Gastrocnemius medialis (tissue), 4 donors: Measurements from ENCODE around the gene FBLN2. TPM values are rescaled to one million over a fixed set of nuclear protein-coding genes. Genes with fewer than 3 reads are reported as not detected.
A peak's percentile ranks its signal among the peaks of the same experiment; 100 is the strongest.

Experiments
- ATAC-seq, 2 donors: fragments of 150-250 bp; one replicate each; pipeline ENCODE4 v1.9.1; 2016
- DNase-seq, 2 donors: peaks; one replicate each; pipeline ENCODE4 v3.0.0-alpha.2; 2019
- H3K27ac ChIP-seq, 4 donors: fragments of 200-600 bp; sonication (generic); 1 replicate in 1 of 4; 2 replicates in 3 of 4; pipeline ENCODE4 v1.5.1; 2016 to 2018; ENCODE audit warnings: mild to moderate bottlenecking in 2 of 4, moderate library complexity in 1 of 4
- H3K27me3 ChIP-seq, 3 donors: fragments of 200-600 bp; sonication (generic) in 2 of 3; 1 replicate in 1 of 3; 2 replicates in 2 of 3; pipeline versions ENCODE4 v1.5.1 to v1.6.0; 2016 to 2019; ENCODE audit warnings: mild to moderate bottlenecking in 1 of 3, moderate library complexity in 1 of 3
- H3K36me3 ChIP-seq, 2 donors: fragments of 200-600 bp; sonication (generic) in 1 of 2; one replicate each; pipeline ENCODE4 v1.5.1; 2017 to 2018
- H3K4me1 ChIP-seq, 2 donors: fragments of 200-600 bp; sonication (generic) in 1 of 2; one replicate each; pipeline ENCODE4 v1.5.1; 2016 to 2017; ENCODE audit warnings: mild to moderate bottlenecking in 2 of 2
- H3K4me3 ChIP-seq, 4 donors: fragments of 200-600 bp; sonication (generic) in 3 of 4; 1 replicate in 1 of 4; 2 replicates in 3 of 4; pipeline ENCODE4 v1.5.1; 2016 to 2019; ENCODE audit warnings: mild to moderate bottlenecking in 2 of 4
- H3K9me3 ChIP-seq, 3 donors: fragments of 200-600 bp; sonication (generic) in 2 of 3; 1 replicate in 1 of 3; 2 replicates in 2 of 3; pipeline ENCODE4 v1.5.1; 2016 to 2019
- POLR2A ChIP-seq, 2 donors: fragments of 450-650 bp; IDR thresholded peaks; one replicate each; pipeline ENCODE4 v1.6.1; 2017; ENCODE audit warnings: antibody characterized with exemption in 2 of 2, mild to moderate bottlenecking in 2 of 2, moderate library complexity in 2 of 2
- in situ Hi-C, 4 donors: fragments of 200-750 bp; cut with MboI; loops; one replicate each; pipeline versions ENCODE4 v1.15.0 to v1.8.0; 2017; ENCODE audit warnings: low sequenced_read_pairs in 4 of 4
- intact Hi-C: fragments of 100-400 bp; cut with DNase I; formaldehyde crosslinking; loops from one replicate; pipeline ENCODE4 v1.15.1; 2023; ENCODE audit warnings: low total_unique reads
- total RNA-seq, 4 donors: library from RNA; depleted of rRNA; stranded (reverse); fragments of >200 nt; gene quantifications; one replicate each; pipeline versions ENCODE4 v1.1.0 to v1.2.3, GENCODE V29; 2016
- TF ChIP-seq, protein P1 (sequence below), 5 experiments: fragments of 450-650 bp in 3 of 5; fragments of 200-600 bp in 2 of 5; sonication (generic) in 2 of 5; IDR thresholded peaks in 4 of 5; conservative IDR thresholded peaks in 1 of 5; 1 replicate in 4 of 5; 2 replicates in 1 of 5; pipeline ENCODE4 v1.5.1; 2016 to 2019; ENCODE audit warnings: antibody characterized with exemption in 5 of 5, mild to moderate bottlenecking in 3 of 5, moderate library complexity in 3 of 5

FBLN2 gene
- total RNA-seq, 4 donors from 2014 or later, result 28.9 to 45.7 (median 34.0) TPM

DNA sequence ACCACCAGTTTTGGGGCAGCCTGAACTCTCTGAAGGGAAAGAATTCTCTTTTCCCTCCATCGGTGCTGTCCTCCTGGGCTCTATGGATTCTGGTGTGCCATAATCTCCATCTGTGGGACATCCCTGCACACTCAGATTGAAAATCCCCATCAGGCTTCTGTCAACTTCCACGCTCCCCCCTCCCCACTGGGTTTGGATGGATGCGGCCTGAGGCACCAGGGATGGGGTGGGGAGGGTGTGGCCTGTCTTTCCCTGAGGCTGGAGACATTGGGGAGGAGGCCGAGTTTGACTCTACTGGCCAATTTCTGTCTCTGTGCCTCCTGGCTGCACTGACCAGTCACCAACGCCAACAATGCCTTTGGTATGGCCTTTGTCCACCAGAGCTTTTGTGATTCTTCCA, 16.3 kb upstream of the FBLN2 start:
- peak in 1 of 2 donors; percentile 27 for ATAC-seq
- peak overlapping the region; percentile 39 to 57 (median 50) for H3K27ac ChIP-seq
- H3K9me3 ChIP-seq, result no peaks in the 10 kb centered on the region
- DNase-seq, result no peak
- H3K4me3 ChIP-seq, result no peak overlapping the region
- TF ChIP-seq, protein P1, sequence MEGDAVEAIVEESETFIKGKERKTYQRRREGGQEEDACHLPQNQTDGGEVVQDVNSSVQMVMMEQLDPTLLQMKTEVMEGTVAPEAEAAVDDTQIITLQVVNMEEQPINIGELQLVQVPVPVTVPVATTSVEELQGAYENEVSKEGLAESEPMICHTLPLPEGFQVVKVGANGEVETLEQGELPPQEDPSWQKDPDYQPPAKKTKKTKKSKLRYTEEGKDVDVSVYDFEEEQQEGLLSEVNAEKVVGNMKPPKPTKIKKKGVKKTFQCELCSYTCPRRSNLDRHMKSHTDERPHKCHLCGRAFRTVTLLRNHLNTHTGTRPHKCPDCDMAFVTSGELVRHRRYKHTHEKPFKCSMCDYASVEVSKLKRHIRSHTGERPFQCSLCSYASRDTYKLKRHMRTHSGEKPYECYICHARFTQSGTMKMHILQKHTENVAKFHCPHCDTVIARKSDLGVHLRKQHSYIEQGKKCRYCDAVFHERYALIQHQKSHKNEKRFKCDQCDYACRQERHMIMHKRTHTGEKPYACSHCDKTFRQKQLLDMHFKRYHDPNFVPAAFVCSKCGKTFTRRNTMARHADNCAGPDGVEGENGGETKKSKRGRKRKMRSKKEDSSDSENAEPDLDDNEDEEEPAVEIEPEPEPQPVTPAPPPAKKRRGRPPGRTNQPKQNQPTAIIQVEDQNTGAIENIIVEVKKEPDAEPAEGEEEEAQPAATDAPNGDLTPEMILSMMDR (IDR thresholded peaks at IDR 0.05 in 4 of 5, conservative IDR thresholded peaks at IDR 0.05 in 1 of 5), result no peak
- TF ChIP-seq POLR2A (IDR thresholded peaks at IDR 0.05), result no peak
- no peaks in the 10 kb centered on the region for H3K27me3 ChIP-seq
- H3K36me3 ChIP-seq, result no peaks in the 10 kb centered on the region
- peaks cover 0 to 5% of the 10 kb centered on the region in 2 donors for H3K4me1 ChIP-seq
- in situ Hi-C loops, result no loop called here
- intact Hi-C loops, result no loop called here

DNA sequence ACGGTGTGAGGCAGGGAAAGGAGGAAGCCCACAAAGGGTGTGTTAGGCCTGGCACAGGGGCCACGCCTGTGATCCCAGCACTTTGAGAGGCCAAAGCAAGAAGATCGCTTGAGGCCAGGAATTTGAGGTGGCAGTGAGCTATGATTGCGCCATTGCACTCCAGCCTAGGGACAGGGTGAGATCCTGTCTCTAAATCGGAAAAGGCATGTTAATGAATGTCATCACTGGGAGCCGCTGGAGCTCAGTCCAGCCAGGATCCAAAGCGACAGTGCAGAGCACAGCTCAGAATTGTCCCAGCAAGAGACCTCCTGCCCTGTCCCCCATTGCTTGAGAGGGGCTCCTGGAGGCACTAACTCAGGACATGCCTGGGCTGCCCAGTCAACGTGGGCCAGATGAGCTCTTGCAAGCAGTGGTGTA, 15.0 kb upstream of the FBLN2 start:
- H3K27ac ChIP-seq, result peak overlapping the region in 3 of 4 donors; percentile 7 to 44 (median 38)

DNA sequence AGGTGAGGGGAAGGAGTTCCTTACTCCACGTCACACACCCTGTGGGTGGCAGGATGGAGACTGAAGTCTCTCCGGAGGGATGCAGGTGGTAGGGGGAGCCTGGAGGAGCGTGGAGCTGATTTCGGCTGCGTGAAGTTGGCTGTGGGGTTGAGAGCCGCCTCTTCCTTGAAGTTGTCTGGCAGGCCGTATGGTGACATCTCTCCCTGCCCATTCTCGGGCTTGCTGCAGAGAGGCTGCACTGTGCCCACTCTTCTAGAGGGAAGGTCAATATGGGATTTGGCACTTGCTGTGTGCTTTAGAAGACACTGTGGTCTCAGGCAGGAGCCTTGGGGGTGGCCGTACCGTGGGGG, 13.4 kb upstream of the FBLN2 start:
- Histone ChIP-seq H3K9me3 (no peaks in the 10 kb centered on the region), H3K27ac (peak overlapping the region in 1 of 4 donors; percentile 18), H3K4me3 (no peak overlapping the region), H3K4me1 (peaks cover 0 to 5% of the 10 kb centered on the region in 2 donors), H3K27me3 (no peaks in the 10 kb centered on the region), H3K36me3 (no peaks in the 10 kb centered on the region)
- no peak for DNase-seq
- TF ChIP-seq, protein P1 (IDR thresholded peaks at IDR 0.05 in 4 of 5, conservative IDR thresholded peaks at IDR 0.05 in 1 of 5), result no peak
- TF ChIP-seq POLR2A (IDR thresholded peaks at IDR 0.05), result no peak
- intact Hi-C loops (no loop called here), in situ Hi-C loops (no loop called here)
- ATAC-seq, result no peak

More for the DNA sequence above, 15.0 kb upstream of the FBLN2 start:
- peaks cover 0 to 5% of the 10 kb centered on the region in 2 donors for H3K4me1 ChIP-seq
- no peaks in the 10 kb centered on the region for H3K27me3 ChIP-seq
- DNase-seq, result peak in 1 of 2 donors; percentile 43
- H3K36me3 ChIP-seq, result no peaks in the 10 kb centered on the region
- in situ Hi-C loops (no loop called here), intact Hi-C loops (no loop called here)
- ATAC-seq, result peak; percentile 36 to 37
- no peak for TF ChIP-seq POLR2A (IDR thresholded peaks at IDR 0.05)
- TF ChIP-seq, protein P1 (IDR thresholded peaks at IDR 0.05 in 4 of 5, conservative IDR thresholded peaks at IDR 0.05 in 1 of 5), result no peak
- H3K9me3 ChIP-seq, result no peaks in the 10 kb centered on the region
- no peak overlapping the region for H3K4me3 ChIP-seq

DNA sequence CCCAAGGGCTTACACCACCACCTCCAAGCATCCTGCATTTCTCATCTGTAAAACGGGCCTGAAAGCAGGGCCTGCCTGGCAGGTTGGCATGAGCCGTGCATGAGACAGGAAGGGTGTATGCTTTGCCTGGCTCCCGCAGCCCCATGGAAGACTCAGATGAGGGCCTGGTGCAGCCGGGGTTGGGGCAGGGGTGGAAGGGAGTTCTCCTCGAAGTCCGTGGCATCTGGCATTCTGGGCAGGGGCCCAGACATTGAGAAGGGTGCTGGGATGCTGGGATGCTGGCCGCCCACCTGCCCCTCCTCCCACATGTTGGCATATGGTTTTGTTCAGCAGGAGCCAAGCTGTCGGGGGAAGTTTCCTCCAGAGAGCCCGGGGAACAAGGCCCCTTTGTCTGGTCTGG, 13.0 kb upstream of the FBLN2 start:
- H3K27me3 ChIP-seq, result no peaks in the 10 kb centered on the region
- no peaks in the 10 kb centered on the region for H3K9me3 ChIP-seq
- in situ Hi-C loops, result no loop called here
- DNase-seq (no peak), ATAC-seq (no peak)
- peaks cover 0 to 5% of the 10 kb centered on the region in 2 donors for H3K4me1 ChIP-seq
- intact Hi-C loops, result no loop called here
- H3K36me3 ChIP-seq, result no peaks in the 10 kb centered on the region
- peak overlapping the region in 1 of 4 donors; percentile 18 for H3K27ac ChIP-seq
- no peak for TF ChIP-seq POLR2A (IDR thresholded peaks at IDR 0.05)
- TF ChIP-seq, protein P1 (IDR thresholded peaks at IDR 0.05 in 4 of 5, conservative IDR thresholded peaks at IDR 0.05 in 1 of 5), result no peak
- H3K4me3 ChIP-seq, result no peak overlapping the region

DNA sequence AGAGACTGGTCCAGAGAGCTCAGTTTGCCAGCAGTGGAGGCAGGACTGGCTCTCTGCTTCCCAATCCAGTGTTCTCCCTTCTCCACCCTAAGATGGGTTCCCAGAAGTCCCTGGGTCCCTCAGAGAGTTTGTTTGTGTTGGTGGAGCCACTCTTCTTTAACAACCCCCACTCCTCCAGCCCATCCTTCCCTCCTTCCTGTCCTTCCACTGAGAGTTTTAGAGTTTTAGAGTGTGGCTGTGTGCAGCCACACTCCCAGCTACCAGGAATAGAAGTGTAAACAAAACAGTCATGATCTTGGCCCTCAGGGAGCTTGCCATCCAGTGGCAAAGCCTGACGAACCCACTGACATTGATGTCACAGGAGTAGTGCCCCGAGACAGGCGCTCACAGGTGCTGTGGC, 12.5 kb upstream of the FBLN2 start:
- no peak for TF ChIP-seq POLR2A (IDR thresholded peaks at IDR 0.05)
- TF ChIP-seq, protein P1 (IDR thresholded peaks at IDR 0.05 in 4 of 5, conservative IDR thresholded peaks at IDR 0.05 in 1 of 5), result no peak
- in situ Hi-C loops, result no loop called here
- H3K27me3 ChIP-seq, result no peaks in the 10 kb centered on the region
- ATAC-seq, result no peak
- intact Hi-C loops, result no loop called here
- H3K9me3 ChIP-seq, result no peaks in the 10 kb centered on the region
- peak overlapping the region in 3 of 4 donors; percentile 4 to 52 (median 36) for H3K27ac ChIP-seq
- no peak overlapping the region for H3K4me3 ChIP-seq
- peaks cover 0 to 3% of the 10 kb centered on the region in 2 donors for H3K4me1 ChIP-seq
- no peak for DNase-seq
- no peaks in the 10 kb centered on the region for H3K36me3 ChIP-seq
